NT2/D1 (cell line): ENCODE measurements around the gene MSRB1.
A peak's percentile ranks its signal among the peaks of the same experiment; 100 is the strongest.

Experiments used
- DNase-seq: peaks from one replicate; pipeline ENCODE4 v3.0.0-alpha.2; 2011; ENCODE audit warnings: low read depth, low spot score
- H3K27me3 ChIP-seq: 2 replicates; pipeline ENCODE4 v1.6.0; 2011; ENCODE audit warnings: mild to moderate bottlenecking; ENCODE audit not compliant: insufficient read length, insufficient read depth
- H3K36me3 ChIP-seq: 2 replicates; pipeline ENCODE4 v1.6.1; 2011; ENCODE audit warnings: mild to moderate bottlenecking, low read length, mixed read lengths; ENCODE audit not compliant: insufficient read depth, insufficient read length
- H3K4me1 ChIP-seq: 2 replicates; pipeline ENCODE4 v1.5.1; 2011; ENCODE audit not compliant: insufficient read depth, insufficient read length
- H3K4me3 ChIP-seq: 2 replicates; pipeline ENCODE4 v1.5.1; 2011; ENCODE audit warnings: low read depth; ENCODE audit not compliant: insufficient read length
- H3K9ac ChIP-seq: 2 replicates; pipeline ENCODE4 v1.6.0; 2011; ENCODE audit warnings: low read depth; ENCODE audit not compliant: insufficient read length
- H3K9me3 ChIP-seq: 2 replicates; pipeline ENCODE4 v1.5.1; 2011; ENCODE audit warnings: mild to moderate bottlenecking, low read length; ENCODE audit not compliant: insufficient read depth
- SUZ12 ChIP-seq: IDR thresholded peaks from 2 replicates; pipeline ENCODE4 v1.6.1; 2011; ENCODE audit not compliant: insufficient read length, insufficient read depth; ENCODE audit errors: extremely low read depth
- YY1 ChIP-seq: IDR thresholded peaks from 2 replicates; pipeline ENCODE4 v1.6.1; 2011; ENCODE audit not compliant: insufficient read length, insufficient read depth
- ZNF274 ChIP-seq: IDR thresholded peaks from 2 replicates; pipeline ENCODE4 v1.6.1; 2011; ENCODE audit warnings: mild to moderate bottlenecking, low read depth, low read length

MSRB1 gene

DNA sequence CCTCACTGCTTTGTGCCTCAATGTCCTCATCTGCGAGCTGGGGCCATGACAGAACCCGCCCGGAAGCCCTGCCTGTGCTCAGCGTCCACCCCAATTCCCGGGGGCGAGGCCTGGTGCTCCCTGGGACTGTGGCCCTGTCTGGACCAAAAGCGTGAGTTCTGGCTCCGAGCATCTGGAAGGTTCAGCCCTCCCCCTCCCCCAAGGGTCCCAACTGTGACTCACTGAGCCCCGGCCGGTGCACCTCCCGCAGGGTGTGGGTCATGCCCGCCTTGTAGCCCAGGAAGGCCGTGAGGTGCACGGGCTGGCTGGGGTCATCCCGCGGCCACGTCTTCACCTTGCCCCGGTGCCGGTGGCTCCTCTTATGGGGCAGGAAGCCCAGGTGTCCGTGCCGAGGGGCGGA is 10.7 kb upstream of the MSRB1 start:
- Histone ChIP-seq H3K4me1 (peaks cover 16% of the 10 kb centered on the region), H3K27me3 (no peaks in the 10 kb centered on the region), H3K9ac (peak overlapping the region; percentile 32), H3K9me3 (peaks cover 5% of the 10 kb centered on the region; the same call in 1 of the 2 replicates), H3K4me3 (no peak overlapping the region), H3K36me3 (no peaks in the 10 kb centered on the region)
- TF ChIP-seq SUZ12 (no peak), ZNF274 (no peak), YY1 (no peak)
- no peak for DNase-seq

DNA sequence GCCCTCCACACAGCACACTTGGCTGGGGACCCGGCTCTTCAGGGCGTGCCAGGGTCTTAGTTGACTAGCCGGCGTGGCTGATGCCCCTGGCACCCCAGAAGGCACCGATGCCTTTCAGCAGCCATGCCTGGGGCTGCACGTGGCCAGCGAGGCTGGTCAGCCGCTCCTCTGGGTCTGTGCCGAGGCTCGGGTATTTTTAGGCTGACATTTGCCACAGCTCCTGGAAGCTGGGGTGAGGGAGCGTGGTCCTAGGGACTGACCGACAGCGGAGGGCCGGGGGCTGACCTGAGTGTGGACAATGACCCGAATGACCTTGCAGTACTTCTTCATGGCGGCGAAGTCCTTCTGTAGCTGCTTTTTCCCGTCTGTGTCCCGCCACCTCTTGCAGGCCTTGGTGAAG is 7.6 kb upstream of the MSRB1 start:
- Histone ChIP-seq H3K9ac (no peak overlapping the region), H3K4me3 (no peak overlapping the region), H3K9me3 (no peaks in the 10 kb centered on the region), H3K36me3 (no peaks in the 10 kb centered on the region), H3K4me1 (peaks cover 16% of the 10 kb centered on the region), H3K27me3 (no peaks in the 10 kb centered on the region)
- DNase-seq = no peak
- no peak for TF ChIP-seq YY1
- TF ChIP-seq ZNF274 = no peak
- no peak for TF ChIP-seq SUZ12

DNA sequence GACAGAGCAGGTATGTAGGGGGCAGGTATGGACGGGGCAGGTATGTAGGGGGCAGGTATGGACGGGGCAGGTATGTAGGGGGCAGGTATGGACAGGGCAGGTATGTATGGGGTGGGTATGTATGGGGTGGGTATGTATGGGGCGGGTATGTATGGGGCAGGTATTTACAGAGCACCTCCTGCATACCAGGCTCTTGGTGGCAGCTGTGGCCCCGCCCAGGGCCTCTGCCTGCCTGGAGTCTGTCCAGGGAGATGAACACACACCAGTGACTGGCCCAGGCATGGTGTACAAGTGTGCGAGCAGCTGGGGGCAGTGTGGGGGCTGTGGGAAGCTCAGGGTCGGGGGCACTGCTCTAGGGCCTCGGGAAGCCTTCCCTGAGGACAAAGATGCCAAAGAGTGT is 7.0 kb upstream of the MSRB1 start:
- no peak for TF ChIP-seq SUZ12
- TF ChIP-seq ZNF274 = no peak
- TF ChIP-seq YY1 = no peak
- H3K4me1 ChIP-seq = peaks cover 18% of the 10 kb centered on the region

DNA sequence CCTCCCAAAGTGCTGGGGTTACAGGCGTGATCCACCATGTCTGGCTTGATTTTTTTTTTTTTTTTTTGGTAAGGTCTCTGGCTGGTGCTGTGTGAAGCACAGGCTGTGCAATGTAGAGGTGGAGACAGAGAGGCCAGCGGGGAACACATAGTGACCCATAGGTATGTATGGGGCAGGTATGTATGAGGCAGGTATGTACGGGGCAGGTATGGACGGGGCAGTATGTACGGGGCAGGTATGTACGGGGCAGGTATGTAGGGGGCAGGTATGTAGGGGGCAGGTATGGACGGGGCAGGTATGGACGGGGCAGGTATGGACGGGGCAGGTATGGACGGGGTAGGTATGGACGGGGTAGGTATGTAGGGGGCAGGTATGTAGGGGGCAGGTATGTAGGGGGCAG is 6.5 kb upstream of the MSRB1 start:
- H3K9me3 ChIP-seq = no peaks in the 10 kb centered on the region
- H3K36me3 ChIP-seq = no peaks in the 10 kb centered on the region
- H3K9ac ChIP-seq = no peak overlapping the region
- peaks cover 15% of the 10 kb centered on the region for H3K4me1 ChIP-seq
- DNase-seq = no peak
- no peak overlapping the region for H3K4me3 ChIP-seq
- no peaks in the 10 kb centered on the region for H3K27me3 ChIP-seq
- TF ChIP-seq ZNF274 (no peak), SUZ12 (no peak), YY1 (no peak)

More for the DNA sequence above, 7.0 kb upstream of the MSRB1 start:
- no peaks in the 10 kb centered on the region for H3K27me3 ChIP-seq
- H3K9ac ChIP-seq = no peak overlapping the region
- H3K4me3 ChIP-seq = no peak overlapping the region
- no peaks in the 10 kb centered on the region for H3K36me3 ChIP-seq
- DNase-seq = no peak
- H3K9me3 ChIP-seq = no peaks in the 10 kb centered on the region

DNA sequence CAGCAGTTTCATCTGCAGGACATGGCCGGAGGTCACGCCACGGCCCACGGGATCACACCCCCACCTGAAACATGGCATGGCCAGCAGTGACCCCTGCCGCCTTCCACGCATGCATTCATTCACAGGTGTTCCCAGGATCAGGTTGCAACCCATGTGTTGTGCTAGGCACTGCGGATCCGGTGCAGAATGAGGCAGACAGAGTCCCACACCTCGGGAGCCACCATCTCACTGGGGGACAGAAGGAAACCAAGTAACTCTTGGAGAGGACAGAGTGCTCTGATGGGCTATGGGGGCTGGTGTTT is 4.3 kb upstream of the MSRB1 start:
- Histone ChIP-seq H3K4me1 (peaks cover 13% of the 10 kb centered on the region), H3K36me3 (no peaks in the 10 kb centered on the region), H3K9ac (no peak overlapping the region), H3K4me3 (no peak overlapping the region), H3K27me3 (no peaks in the 10 kb centered on the region), H3K9me3 (no peaks in the 10 kb centered on the region)
- no peak for DNase-seq
- TF ChIP-seq SUZ12 (no peak), YY1 (no peak), ZNF274 (no peak)

DNA sequence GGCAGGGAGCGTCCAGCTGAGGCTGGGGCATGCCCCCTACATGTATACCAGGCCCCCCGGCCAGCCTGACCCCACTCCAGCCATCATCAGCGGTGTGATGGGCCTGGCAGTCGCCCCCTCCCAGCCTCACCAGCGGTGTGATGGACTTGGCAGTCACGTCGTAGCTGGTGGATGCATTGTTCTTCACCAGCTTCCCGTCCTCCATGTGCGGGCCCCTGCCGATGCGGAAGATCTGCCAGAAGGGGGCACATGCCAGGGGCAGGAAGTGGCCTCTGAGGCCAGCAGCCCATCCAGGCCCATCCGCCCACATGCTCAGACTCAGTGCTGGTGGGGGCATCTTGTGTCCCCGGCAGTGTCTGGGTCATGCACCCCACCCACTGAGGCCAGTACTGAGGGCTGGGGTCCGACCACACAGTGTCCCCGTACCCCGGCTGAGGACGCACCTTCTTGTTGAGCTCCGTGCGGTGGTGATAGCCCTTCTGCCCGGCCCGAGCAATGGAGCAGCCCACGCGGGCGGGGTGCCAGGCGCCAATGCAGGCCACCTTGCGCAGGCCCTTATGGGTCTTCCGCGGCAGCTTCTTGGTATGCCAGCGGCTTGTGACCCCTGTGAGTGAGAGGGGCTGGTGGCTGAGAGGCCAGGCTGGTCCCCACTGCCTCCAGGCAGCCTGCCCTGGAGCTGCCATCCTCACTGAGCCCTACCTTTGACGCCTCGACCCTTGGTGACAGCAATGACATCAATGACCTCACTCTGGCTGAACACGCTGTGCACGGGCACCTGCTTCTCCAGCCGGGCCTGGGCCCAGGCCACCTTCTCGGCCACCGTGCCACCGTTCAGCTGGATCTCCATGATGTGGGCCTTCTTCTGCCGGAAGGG is 3.7 kb upstream of the MSRB1 start:
- no peak overlapping the region for H3K9ac ChIP-seq
- peaks cover 19% of the 10 kb centered on the region for H3K4me1 ChIP-seq
- TF ChIP-seq ZNF274 = no peak
- TF ChIP-seq SUZ12 = no peak
- TF ChIP-seq YY1 = no peak
- H3K9me3 ChIP-seq = no peaks in the 10 kb centered on the region
- H3K36me3 ChIP-seq = no peaks in the 10 kb centered on the region
- no peak for DNase-seq
- no peaks in the 10 kb centered on the region for H3K27me3 ChIP-seq
- H3K4me3 ChIP-seq = no peak overlapping the region

DNA sequence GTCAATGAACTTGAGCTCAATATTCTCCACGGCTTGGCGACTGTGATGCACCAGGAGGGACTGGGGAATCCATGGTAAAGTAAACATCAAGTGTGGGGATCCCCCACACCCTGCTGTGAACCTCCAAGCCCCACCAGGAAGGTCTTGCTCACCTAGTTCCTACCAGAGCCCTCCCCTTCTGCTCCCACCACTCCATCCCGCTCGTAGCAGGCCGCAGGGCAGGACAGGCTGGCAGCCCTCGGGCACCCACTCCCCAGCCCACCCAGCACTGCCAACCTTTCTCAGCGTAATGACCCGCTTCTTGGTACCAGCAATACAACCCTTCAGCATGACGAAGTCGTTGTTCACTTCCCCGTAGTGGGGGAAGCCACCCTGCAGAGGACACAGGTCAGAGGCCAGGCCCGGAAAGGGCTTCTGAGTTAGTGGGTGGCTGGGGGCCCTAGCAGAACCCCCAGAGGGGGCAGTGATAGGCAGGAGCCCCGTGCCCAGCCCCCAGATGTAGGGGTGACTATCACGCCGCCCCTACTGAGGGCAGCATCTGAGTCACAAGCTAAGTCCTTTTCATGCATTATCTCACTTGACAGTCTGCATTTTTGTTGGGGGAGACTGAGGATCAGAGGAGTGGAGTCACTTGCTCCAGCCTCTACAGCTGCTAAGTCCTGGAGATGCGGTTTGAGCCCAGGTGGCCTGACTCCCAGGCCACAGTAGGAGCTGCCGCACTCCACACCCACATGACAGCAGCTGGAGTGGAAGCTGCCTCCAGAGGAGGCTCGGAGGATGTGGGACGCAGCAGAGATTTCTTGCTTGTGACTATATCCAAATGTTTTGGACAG is 2.8 kb upstream of the MSRB1 start:
- H3K9ac ChIP-seq = no peak overlapping the region
- no peak for DNase-seq
- TF ChIP-seq SUZ12 = no peak
- no peak for TF ChIP-seq YY1
- no peak for TF ChIP-seq ZNF274

More for the DNA sequence above, 2.8 kb upstream of the MSRB1 start:
- Histone ChIP-seq H3K9me3 (no peaks in the 10 kb centered on the region), H3K36me3 (peaks cover 3% of the 10 kb centered on the region), H3K4me1 (peaks cover 26% of the 10 kb centered on the region), H3K4me3 (no peak overlapping the region), H3K27me3 (no peaks in the 10 kb centered on the region)
